ENCODE measurements around the gene EEF1AKMT1.

The EEF1AKMT1 gene

DNA sequence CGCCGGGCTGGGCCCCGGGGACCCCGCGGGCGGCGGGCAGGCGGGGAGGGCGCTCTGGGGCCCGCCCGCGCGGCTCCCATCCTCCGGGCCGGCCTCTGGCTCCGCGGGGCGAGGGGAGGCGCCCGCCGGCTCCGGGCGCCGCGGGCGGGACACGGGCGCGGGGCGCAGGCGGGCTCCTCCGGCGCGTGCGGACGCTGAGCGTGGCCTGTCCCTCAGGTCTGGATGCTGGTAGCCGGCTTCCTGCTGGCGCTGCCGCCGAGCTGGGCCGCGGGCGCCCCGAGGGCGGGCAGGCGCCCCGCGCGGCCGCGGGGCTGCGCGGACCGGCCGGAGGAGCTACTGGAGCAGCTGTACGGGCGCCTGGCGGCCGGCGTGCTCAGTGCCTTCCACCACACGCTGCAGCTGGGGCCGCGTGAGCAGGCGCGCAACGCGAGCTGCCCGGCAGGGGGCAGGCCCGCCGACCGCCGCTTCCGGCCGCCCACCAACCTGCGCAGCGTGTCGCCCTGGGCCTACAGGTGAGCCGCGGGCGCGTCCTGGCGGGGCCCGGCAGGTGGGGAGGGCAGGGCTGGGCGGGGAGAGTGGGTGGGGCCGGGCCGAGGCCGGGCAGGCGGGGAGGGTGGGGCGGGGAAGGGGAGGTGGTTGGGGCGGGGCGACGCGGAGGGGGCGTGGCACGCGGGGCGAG is 69.8 kb downstream of the EEF1AKMT1 start:
- TF ChIP-seq, protein P1, sequence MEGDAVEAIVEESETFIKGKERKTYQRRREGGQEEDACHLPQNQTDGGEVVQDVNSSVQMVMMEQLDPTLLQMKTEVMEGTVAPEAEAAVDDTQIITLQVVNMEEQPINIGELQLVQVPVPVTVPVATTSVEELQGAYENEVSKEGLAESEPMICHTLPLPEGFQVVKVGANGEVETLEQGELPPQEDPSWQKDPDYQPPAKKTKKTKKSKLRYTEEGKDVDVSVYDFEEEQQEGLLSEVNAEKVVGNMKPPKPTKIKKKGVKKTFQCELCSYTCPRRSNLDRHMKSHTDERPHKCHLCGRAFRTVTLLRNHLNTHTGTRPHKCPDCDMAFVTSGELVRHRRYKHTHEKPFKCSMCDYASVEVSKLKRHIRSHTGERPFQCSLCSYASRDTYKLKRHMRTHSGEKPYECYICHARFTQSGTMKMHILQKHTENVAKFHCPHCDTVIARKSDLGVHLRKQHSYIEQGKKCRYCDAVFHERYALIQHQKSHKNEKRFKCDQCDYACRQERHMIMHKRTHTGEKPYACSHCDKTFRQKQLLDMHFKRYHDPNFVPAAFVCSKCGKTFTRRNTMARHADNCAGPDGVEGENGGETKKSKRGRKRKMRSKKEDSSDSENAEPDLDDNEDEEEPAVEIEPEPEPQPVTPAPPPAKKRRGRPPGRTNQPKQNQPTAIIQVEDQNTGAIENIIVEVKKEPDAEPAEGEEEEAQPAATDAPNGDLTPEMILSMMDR (IDR thresholded peaks at IDR 0.05; ENCODE audit: control insufficient read depth, insufficient read depth, low read depth, low read length, missing control alignments): peak; percentile 43
- DNase-seq (ENCODE audit: low read depth): no peak
- peak overlapping the region; percentile 35 for H3K4me3 ChIP-seq (ENCODE audit: control insufficient read depth, low read depth, low read length)

GRCh38 chr13:20702915-20703779 is 70.6 kb downstream of the EEF1AKMT1 start, which contains the start of gene IL17D:
Gene IL17D (plus strand): TSS chr13:20703699. CDS start chr13:20704002, 303 bp downstream.
- no peak for DNase-seq (ENCODE audit: low read depth)
- TF ChIP-seq, protein P1 (IDR thresholded peaks at IDR 0.05; ENCODE audit: control insufficient read depth, insufficient read depth, low read depth, low read length, missing control alignments): no peak
- peak within 1 kb of the TSS; percentile 46 for H3K4me3 ChIP-seq (ENCODE audit: control insufficient read depth, low read depth, low read length)

DNA sequence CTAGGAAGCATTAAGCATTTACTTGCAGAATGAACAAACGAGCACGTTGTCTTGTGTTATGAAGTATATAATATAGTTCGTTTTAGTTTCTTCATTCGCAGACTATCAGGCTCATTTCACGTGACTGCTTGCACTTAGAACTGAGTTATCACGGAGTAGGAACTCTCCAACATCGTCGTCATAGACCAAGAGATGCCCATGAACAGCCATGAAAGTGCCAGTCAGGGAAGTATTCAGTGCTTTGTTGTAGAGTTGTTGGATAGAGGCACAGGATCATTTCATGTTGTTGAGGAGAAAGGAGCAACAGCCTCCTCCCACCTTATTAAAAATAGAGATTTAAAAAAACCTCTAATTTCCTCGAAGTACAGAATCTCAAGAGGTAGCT is 71.2 kb downstream of the EEF1AKMT1 start:
- no peak for DNase-seq (ENCODE audit: low read depth)
- TF ChIP-seq, protein P1 (IDR thresholded peaks at IDR 0.05; ENCODE audit: control insufficient read depth, insufficient read depth, low read depth, low read length, missing control alignments): no peak
- H3K4me3 ChIP-seq (ENCODE audit: control insufficient read depth, low read depth, low read length): no peak overlapping the region

GRCh38 chr13:20701461-20701860 is 72.3 kb downstream of the EEF1AKMT1 start:
- TF ChIP-seq, protein P1 (IDR thresholded peaks at IDR 0.05; ENCODE audit: control insufficient read depth, insufficient read depth, low read depth, low read length, missing control alignments): no peak
- DNase-seq (ENCODE audit: low read depth): no peak
- H3K4me3 ChIP-seq (ENCODE audit: control insufficient read depth, low read depth, low read length): no peak overlapping the region

DNA sequence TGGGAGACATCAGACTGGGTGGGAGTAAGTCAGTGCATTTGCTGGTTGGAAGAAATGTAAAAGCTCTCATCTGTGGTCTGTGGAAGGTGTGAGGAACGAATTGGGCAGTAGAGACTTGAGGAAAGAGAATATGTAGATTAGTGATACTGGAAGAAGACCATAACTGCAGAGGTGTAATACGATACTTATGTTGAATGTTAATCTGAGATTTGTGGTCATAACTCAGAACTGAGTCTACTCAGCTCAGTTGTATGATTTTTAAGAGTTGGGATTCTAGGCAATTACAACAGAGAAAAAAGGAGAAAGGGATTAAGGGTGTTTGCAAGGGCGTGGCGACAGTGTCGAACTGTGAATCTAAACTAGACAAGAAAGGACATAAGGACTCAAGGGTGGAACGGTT is 73.5 kb downstream of the EEF1AKMT1 start:
- no peak for DNase-seq (ENCODE audit: low read depth)
- H3K4me3 ChIP-seq (ENCODE audit: control insufficient read depth, low read depth, low read length): no peak overlapping the region
- TF ChIP-seq, protein P1 (IDR thresholded peaks at IDR 0.05; ENCODE audit: control insufficient read depth, insufficient read depth, low read depth, low read length, missing control alignments): no peak

GRCh38 chr13:20699715-20700114 is 74.0 kb downstream of the EEF1AKMT1 start:
- DNase-seq (ENCODE audit: low read depth): no peak
- no peak overlapping the region for H3K4me3 ChIP-seq (ENCODE audit: control insufficient read depth, low read depth, low read length)
- TF ChIP-seq, protein P1 (IDR thresholded peaks at IDR 0.05; ENCODE audit: control insufficient read depth, insufficient read depth, low read depth, low read length, missing control alignments): no peak
